HCT116 (cell line): ENCODE measurements around the gene FAAH2.
A peak's percentile ranks its signal among the peaks of the same experiment; 100 is the strongest.

Source experiments
- CEBPB ChIP-seq: IDR thresholded peaks from 2 replicates; pipeline ENCODE4 v1.6.1; 2012; ENCODE audit warnings: low read depth
- ELF1 ChIP-seq: IDR thresholded peaks from 2 replicates; pipeline ENCODE4 v1.6.1; 2012; ENCODE audit warnings: low read depth, borderline replicate concordance
- JUND ChIP-seq: IDR thresholded peaks from 2 replicates; pipeline ENCODE4 v1.6.1; 2012
- POLR2A ChIP-seq: IDR thresholded peaks from 2 replicates; pipeline ENCODE4 v1.7.0; 2011; ENCODE audit warnings: borderline replicate concordance; ENCODE audit not compliant: insufficient read depth, insufficient read length; ENCODE audit errors: extremely low read depth
- RAD21 ChIP-seq: IDR thresholded peaks from 2 replicates; pipeline ENCODE4 v1.6.1; 2012; ENCODE audit warnings: low read depth, mild to moderate bottlenecking
- SIN3A ChIP-seq: IDR thresholded peaks from 2 replicates; pipeline ENCODE4 v1.6.1; 2012; ENCODE audit warnings: low read depth
- SRF ChIP-seq: IDR thresholded peaks from 2 replicates; pipeline ENCODE4 v1.6.1; 2012; ENCODE audit warnings: low read depth
- ZNF274 ChIP-seq: fragments of 200-500 bp; sonication (Bioruptor generic); IDR thresholded peaks from 2 replicates; pipeline ENCODE4 v1.6.1; 2014; ENCODE audit warnings: mild to moderate bottlenecking, low read depth, low read length, inconsistent platforms
- TF ChIP-seq, protein P1 (sequence below), 3 experiments: fragments of 200-600 bp in 1 of 3; sonication (generic) in 1 of 3; IDR thresholded peaks in 2 of 3; conservative IDR thresholded peaks in 1 of 3; 2 replicates each; pipeline ENCODE4 v1.5.1; 2012 to 2017; ENCODE audit warnings: low read depth in 2 of 3, low read length in 2 of 3, antibody characterized with exemption in 1 of 3, borderline replicate concordance in 1 of 3, control low read depth in 1 of 3, mild to moderate bottlenecking in 1 of 3, mixed read lengths in 1 of 3, mixed run types in 1 of 3, moderate library complexity in 1 of 3; ENCODE audit not compliant: insufficient read depth in 1 of 3
- TF ChIP-seq, protein P2 (sequence below): IDR thresholded peaks from 2 replicates; pipeline ENCODE4 v1.6.1; 2012
- TF ChIP-seq, protein P3 (sequence below): IDR thresholded peaks from 2 replicates; pipeline ENCODE4 v1.6.1; 2011; ENCODE audit warnings: mild to moderate bottlenecking, low read length, moderate library complexity; ENCODE audit not compliant: insufficient replicate concordance; ENCODE audit errors: extremely low read depth
- TF ChIP-seq, protein P4 (sequence below): IDR thresholded peaks from 2 replicates; pipeline ENCODE4 v1.6.1; 2012; ENCODE audit warnings: low read depth

DNA sequence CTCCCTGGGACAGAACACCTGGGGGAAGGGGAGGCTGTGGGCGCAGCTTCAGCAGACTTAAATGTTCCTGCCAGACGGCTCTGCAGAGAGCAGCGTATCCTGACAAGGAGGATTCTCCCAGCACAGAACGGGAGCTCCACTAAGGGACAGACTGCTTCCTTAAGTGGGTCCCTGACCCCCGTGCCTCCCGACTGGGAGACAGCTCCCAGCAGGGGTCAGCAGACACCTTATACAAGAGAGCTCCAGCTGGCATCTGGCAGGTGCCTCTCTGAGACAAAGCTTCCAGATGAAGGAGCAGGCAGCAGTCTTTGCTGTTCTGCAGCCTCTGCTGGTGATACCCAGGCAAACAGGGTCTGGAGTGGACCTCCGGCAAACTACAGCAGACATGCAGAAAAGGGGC, 44.5 kb upstream of the FAAH2 start:
- TF ChIP-seq, protein P1, sequence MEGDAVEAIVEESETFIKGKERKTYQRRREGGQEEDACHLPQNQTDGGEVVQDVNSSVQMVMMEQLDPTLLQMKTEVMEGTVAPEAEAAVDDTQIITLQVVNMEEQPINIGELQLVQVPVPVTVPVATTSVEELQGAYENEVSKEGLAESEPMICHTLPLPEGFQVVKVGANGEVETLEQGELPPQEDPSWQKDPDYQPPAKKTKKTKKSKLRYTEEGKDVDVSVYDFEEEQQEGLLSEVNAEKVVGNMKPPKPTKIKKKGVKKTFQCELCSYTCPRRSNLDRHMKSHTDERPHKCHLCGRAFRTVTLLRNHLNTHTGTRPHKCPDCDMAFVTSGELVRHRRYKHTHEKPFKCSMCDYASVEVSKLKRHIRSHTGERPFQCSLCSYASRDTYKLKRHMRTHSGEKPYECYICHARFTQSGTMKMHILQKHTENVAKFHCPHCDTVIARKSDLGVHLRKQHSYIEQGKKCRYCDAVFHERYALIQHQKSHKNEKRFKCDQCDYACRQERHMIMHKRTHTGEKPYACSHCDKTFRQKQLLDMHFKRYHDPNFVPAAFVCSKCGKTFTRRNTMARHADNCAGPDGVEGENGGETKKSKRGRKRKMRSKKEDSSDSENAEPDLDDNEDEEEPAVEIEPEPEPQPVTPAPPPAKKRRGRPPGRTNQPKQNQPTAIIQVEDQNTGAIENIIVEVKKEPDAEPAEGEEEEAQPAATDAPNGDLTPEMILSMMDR (IDR thresholded peaks at IDR 0.05 in 2 of 3, conservative IDR thresholded peaks at IDR 0.05 in 1 of 3; ENCODE audit: borderline replicate concordance in 1 of 3, insufficient read depth in 1 of 3, low read depth in 2 of 3, low read length in 2 of 3), result no peak
- no peak for TF ChIP-seq ELF1
- TF ChIP-seq POLR2A, result no peak
- TF ChIP-seq, protein P2, sequence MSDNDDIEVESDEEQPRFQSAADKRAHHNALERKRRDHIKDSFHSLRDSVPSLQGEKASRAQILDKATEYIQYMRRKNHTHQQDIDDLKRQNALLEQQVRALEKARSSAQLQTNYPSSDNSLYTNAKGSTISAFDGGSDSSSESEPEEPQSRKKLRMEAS, result no peak
- TF ChIP-seq, protein P3, sequence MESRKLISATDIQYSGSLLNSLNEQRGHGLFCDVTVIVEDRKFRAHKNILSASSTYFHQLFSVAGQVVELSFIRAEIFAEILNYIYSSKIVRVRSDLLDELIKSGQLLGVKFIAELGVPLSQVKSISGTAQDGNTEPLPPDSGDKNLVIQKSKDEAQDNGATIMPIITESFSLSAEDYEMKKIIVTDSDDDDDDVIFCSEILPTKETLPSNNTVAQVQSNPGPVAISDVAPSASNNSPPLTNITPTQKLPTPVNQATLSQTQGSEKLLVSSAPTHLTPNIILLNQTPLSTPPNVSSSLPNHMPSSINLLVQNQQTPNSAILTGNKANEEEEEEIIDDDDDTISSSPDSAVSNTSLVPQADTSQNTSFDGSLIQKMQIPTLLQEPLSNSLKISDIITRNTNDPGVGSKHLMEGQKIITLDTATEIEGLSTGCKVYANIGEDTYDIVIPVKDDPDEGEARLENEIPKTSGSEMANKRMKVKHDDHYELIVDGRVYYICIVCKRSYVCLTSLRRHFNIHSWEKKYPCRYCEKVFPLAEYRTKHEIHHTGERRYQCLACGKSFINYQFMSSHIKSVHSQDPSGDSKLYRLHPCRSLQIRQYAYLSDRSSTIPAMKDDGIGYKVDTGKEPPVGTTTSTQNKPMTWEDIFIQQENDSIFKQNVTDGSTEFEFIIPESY, result no peak
- no peak for TF ChIP-seq ZNF274
- TF ChIP-seq RAD21, result peak; percentile 18; the same call in 1 of the 2 replicates
- TF ChIP-seq SIN3A, result no peak
- TF ChIP-seq, protein P4, sequence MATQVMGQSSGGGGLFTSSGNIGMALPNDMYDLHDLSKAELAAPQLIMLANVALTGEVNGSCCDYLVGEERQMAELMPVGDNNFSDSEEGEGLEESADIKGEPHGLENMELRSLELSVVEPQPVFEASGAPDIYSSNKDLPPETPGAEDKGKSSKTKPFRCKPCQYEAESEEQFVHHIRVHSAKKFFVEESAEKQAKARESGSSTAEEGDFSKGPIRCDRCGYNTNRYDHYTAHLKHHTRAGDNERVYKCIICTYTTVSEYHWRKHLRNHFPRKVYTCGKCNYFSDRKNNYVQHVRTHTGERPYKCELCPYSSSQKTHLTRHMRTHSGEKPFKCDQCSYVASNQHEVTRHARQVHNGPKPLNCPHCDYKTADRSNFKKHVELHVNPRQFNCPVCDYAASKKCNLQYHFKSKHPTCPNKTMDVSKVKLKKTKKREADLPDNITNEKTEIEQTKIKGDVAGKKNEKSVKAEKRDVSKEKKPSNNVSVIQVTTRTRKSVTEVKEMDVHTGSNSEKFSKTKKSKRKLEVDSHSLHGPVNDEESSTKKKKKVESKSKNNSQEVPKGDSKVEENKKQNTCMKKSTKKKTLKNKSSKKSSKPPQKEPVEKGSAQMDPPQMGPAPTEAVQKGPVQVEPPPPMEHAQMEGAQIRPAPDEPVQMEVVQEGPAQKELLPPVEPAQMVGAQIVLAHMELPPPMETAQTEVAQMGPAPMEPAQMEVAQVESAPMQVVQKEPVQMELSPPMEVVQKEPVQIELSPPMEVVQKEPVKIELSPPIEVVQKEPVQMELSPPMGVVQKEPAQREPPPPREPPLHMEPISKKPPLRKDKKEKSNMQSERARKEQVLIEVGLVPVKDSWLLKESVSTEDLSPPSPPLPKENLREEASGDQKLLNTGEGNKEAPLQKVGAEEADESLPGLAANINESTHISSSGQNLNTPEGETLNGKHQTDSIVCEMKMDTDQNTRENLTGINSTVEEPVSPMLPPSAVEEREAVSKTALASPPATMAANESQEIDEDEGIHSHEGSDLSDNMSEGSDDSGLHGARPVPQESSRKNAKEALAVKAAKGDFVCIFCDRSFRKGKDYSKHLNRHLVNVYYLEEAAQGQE, result no peak
- TF ChIP-seq JUND, result no peak
- TF ChIP-seq CEBPB, result no peak
- TF ChIP-seq SRF, result no peak
